HepG2 (cell line): ENCODE results near the gene ATG4B. TPM values are rescaled to one million over a fixed set of nuclear protein-coding genes. Genes with fewer than 3 reads are reported as not detected.

Experiments used
- ARHGAP35 ChIP-seq: sonication (generic); formaldehyde crosslinking; IDR thresholded peaks from 2 replicates; pipeline ENCODE4 v1.9.0; 2022; ENCODE audit warnings: mild to moderate bottlenecking, inconsistent platforms, moderate library complexity, missing genetic modification reagents, borderline replicate concordance
- FLYWCH1 ChIP-seq: sonication (generic); formaldehyde crosslinking; IDR thresholded peaks from 2 replicates; pipeline ENCODE4 v1.8.1; 2023; ENCODE audit warnings: mild to moderate bottlenecking, missing genetic modification reagents
- GZF1 ChIP-seq: sonication (generic); formaldehyde crosslinking; IDR thresholded peaks from 2 replicates; pipeline ENCODE4 v1.5.1; 2020; ENCODE audit warnings: mild to moderate bottlenecking, missing genetic modification reagents
- HES4 ChIP-seq: sonication (generic); formaldehyde crosslinking; IDR thresholded peaks from 2 replicates; pipeline ENCODE4 v1.9.0; 2021; ENCODE audit warnings: mild to moderate bottlenecking, missing genetic modification reagents, borderline replicate concordance
- HMG20B ChIP-seq: conservative IDR thresholded peaks from 2 replicates; pipeline ENCODE4 v1.6.1; 2016; ENCODE audit warnings: missing genetic modification reagents, missing compliant biosample characterization
- KAT8 ChIP-seq: IDR thresholded peaks from 2 replicates; pipeline ENCODE4 v1.6.1; 2016; ENCODE audit warnings: missing genetic modification reagents, missing compliant biosample characterization
- SNAI1 ChIP-seq: sonication (generic); formaldehyde crosslinking; IDR thresholded peaks from 2 replicates; pipeline ENCODE4 v1.5.0; 2020; ENCODE audit warnings: mild to moderate bottlenecking, missing genetic modification reagents, borderline replicate concordance
- YY1 ChIP-seq: IDR thresholded peaks from 2 replicates; pipeline ENCODE4 v1.6.1; 2011; ENCODE audit warnings: low read length, low read depth, moderate library complexity, mild to moderate bottlenecking; ENCODE audit not compliant: insufficient read depth, insufficient replicate concordance
- ZFP36L2 ChIP-seq: sonication (generic); formaldehyde crosslinking; IDR thresholded peaks from 2 replicates; pipeline ENCODE4 v1.4.0; 2020; ENCODE audit warnings: missing genetic modification reagents
- ZNF224 ChIP-seq: sonication (generic); formaldehyde crosslinking; IDR thresholded peaks from 2 replicates; pipeline ENCODE4 v1.5.0; 2020; ENCODE audit warnings: mild to moderate bottlenecking, missing genetic modification reagents
- ZNF567 ChIP-seq: sonication (generic); formaldehyde crosslinking; IDR thresholded peaks from 2 replicates; pipeline ENCODE4 v1.8.1; 2023; ENCODE audit warnings: mild to moderate bottlenecking, missing genetic modification reagents, borderline replicate concordance
- ZNF572 ChIP-seq: sonication (generic); formaldehyde crosslinking; IDR thresholded peaks from 2 replicates; pipeline ENCODE4 v1.5.1; 2020; ENCODE audit warnings: mild to moderate bottlenecking, missing genetic modification reagents
- ZNF746 ChIP-seq: sonication (generic); formaldehyde crosslinking; IDR thresholded peaks from 2 replicates; pipeline ENCODE4 v1.8.0; 2022; ENCODE audit warnings: mild to moderate bottlenecking, missing genetic modification reagents
- polyA plus RNA-seq, 8 experiments: library from polyadenylated mRNA; depleted of rRNA in 3 of 8; stranded (reverse) in 7 of 8; unstranded in 1 of 8; fragments of >200 nt; fragmentation: Illumina TruSeq in 4 of 8; extraction: Trizol in 4 of 8; gene quantifications; 2 replicates each; pipeline versions ENCODE4 v1.2.1 to v1.2.3, GENCODE V29; 2011 to 2016; ENCODE audit warnings: low read depth in 4 of 8, missing spikeins in 1 of 8, mixed read lengths in 1 of 8; ENCODE audit not compliant: insufficient read depth in 1 of 8
- total RNA-seq, 5 experiments: library from RNA; depleted of rRNA; stranded (reverse); fragments of >200 nt; fragmentation: Illumina TruSeq; extraction: Trizol; gene quantifications; 2 replicates each; pipeline ENCODE4 v1.2.3, GENCODE V29; 2016; ENCODE audit warnings: low read depth in 1 of 5
- TF ChIP-seq, protein P1 (sequence below): sonication (generic); formaldehyde crosslinking; IDR thresholded peaks from 2 replicates; pipeline ENCODE4 v1.4.0; 2020; ENCODE audit warnings: missing genetic modification reagents, mild to moderate bottlenecking, borderline replicate concordance
- TF ChIP-seq, protein P2 (sequence below): sonication (generic); formaldehyde crosslinking; IDR thresholded peaks from 2 replicates; pipeline ENCODE4 v1.9.0; 2021; ENCODE audit warnings: missing genetic modification reagents, mild to moderate bottlenecking, borderline replicate concordance
- TF ChIP-seq, protein P3 (sequence below): sonication (generic); formaldehyde crosslinking; IDR thresholded peaks from 2 replicates; pipeline ENCODE4 v1.8.1; 2023; ENCODE audit warnings: mild to moderate bottlenecking, missing genetic modification reagents, borderline replicate concordance
- TF ChIP-seq, protein P4 (sequence below): sonication (generic); formaldehyde crosslinking; IDR thresholded peaks from 2 replicates; pipeline ENCODE4 v1.4.0; 2020; ENCODE audit warnings: mild to moderate bottlenecking, missing genetic modification reagents, borderline replicate concordance
- TF ChIP-seq, protein P5 (sequence below): sonication (generic); formaldehyde crosslinking; IDR thresholded peaks from 2 replicates; pipeline ENCODE4 v1.4.0; 2020; ENCODE audit warnings: missing genetic modification reagents
- TF ChIP-seq, protein P6 (sequence below): sonication (generic); formaldehyde crosslinking; IDR thresholded peaks from 2 replicates; pipeline ENCODE4 v1.5.0; 2020; ENCODE audit warnings: mild to moderate bottlenecking, low read depth, missing genetic modification reagents, borderline replicate concordance

Gene ATG4B
- total and polyA plus RNA-seq, 2 of the 13 experiments (the other 11 are each of a cell fraction or from before 2014, with no cell fraction given) = 95.5 to 239 TPM

DNA sequence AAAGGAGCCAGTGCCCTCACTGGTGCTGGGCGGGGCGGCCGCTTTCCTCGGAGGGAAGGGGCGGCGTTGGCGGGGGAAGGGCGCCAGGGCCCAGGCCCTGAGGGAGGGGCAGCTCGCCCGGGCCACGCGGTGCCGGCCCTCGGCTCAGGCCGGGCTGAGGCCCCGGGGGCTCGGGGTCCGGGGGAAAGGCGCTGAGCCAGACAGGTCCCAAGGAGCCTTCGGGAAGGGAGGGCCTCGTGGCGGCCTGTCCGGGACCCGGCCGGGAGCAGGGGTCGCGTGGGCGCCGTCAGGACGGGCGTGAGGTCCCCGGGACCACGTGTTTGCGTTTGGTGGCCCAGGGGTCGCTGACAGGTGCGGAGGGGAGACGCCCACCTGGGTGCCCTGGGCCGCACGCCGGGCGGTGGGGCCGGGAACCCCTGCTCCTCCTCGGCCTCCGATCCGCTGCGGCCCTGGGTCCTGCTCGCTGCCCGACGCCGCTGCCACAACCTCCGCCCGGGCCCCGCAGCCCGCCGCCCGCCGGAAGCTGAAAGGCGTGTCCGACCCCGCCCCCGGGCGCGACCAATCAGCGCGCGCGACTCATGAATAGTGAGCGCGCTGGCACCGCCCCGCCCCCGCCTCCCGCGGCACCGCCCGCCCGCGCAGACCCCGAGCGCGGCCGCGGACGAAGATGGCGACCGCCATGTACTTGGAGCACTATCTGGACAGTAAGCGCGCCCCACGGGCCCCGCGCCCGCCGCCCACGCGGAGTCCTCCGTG, 64.1 kb downstream of the ATG4B start, which contains the start of gene ING5 (continued):
- TF ChIP-seq, protein P1, sequence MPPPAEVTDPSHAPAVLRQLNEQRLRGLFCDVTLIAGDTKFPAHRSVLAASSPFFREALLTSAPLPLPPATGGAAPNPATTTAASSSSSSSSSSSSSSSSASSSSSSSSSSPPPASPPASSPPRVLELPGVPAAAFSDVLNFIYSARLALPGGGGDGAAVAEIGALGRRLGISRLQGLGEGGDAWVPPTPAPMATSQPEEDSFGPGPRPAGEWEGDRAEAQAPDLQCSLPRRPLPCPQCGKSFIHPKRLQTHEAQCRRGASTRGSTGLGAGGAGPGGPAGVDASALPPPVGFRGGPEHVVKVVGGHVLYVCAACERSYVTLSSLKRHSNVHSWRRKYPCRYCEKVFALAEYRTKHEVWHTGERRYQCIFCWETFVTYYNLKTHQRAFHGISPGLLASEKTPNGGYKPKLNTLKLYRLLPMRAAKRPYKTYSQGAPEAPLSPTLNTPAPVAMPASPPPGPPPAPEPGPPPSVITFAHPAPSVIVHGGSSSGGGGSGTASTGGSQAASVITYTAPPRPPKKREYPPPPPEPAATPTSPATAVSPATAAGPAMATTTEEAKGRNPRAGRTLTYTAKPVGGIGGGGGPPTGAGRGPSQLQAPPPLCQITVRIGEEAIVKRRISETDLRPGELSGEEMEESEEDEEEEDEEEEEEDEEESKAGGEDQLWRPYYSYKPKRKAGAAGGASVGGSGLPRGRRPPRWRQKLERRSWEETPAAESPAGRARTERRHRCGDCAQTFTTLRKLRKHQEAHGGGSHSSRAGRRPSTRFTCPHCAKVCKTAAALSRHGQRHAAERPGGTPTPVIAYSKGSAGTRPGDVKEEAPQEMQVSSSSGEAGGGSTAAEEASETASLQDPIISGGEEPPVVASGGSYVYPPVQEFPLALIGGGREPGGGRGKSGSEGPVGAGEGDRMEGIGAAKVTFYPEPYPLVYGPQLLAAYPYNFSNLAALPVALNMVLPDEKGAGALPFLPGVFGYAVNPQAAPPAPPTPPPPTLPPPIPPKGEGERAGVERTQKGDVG = no peak
- TF ChIP-seq HES4 (CRISPR knock-in tag) = no peak; the same call in none of the 2 replicates
- peak; percentile 78; the same call in 1 of the 2 replicates for TF ChIP-seq ZNF224 (CRISPR knock-in tag)
- TF ChIP-seq YY1 = peak; percentile 95
- TF ChIP-seq, protein P2, sequence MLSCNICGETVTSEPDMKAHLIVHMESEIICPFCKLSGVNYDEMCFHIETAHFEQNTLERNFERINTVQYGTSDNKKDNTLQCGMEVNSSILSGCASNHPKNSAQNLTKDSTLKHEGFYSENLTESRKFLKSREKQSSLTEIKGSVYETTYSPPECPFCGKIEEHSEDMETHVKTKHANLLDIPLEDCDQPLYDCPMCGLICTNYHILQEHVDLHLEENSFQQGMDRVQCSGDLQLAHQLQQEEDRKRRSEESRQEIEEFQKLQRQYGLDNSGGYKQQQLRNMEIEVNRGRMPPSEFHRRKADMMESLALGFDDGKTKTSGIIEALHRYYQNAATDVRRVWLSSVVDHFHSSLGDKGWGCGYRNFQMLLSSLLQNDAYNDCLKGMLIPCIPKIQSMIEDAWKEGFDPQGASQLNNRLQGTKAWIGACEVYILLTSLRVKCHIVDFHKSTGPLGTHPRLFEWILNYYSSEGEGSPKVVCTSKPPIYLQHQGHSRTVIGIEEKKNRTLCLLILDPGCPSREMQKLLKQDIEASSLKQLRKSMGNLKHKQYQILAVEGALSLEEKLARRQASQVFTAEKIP (CRISPR knock-in tag) = no peak
- TF ChIP-seq, protein P3, sequence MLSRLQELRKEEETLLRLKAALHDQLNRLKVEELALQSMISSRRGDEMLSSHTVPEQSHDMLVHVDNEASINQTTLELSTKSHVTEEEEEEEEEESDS (CRISPR knock-in tag) = peak; percentile 90; the same call in 1 of the 2 replicates
- peak; percentile 89; the same call in 1 of the 2 replicates for TF ChIP-seq ZNF567
- TF ChIP-seq, protein P4, sequence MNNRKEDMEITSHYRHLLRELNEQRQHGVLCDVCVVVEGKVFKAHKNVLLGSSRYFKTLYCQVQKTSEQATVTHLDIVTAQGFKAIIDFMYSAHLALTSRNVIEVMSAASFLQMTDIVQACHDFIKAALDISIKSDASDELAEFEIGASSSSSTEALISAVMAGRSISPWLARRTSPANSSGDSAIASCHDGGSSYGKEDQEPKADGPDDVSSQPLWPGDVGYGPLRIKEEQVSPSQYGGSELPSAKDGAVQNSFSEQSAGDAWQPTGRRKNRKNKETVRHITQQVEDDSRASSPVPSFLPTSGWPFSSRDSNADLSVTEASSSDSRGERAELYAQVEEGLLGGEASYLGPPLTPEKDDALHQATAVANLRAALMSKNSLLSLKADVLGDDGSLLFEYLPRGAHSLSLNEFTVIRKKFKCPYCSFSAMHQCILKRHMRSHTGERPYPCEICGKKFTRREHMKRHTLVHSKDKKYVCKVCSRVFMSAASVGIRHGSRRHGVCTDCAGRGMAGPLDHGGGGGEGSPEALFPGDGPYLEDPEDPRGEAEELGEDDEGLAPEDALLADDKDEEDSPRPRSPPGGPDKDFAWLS (CRISPR knock-in tag) = peak; percentile 94
- peak; percentile 75 for TF ChIP-seq KAT8
- TF ChIP-seq, protein P5, sequence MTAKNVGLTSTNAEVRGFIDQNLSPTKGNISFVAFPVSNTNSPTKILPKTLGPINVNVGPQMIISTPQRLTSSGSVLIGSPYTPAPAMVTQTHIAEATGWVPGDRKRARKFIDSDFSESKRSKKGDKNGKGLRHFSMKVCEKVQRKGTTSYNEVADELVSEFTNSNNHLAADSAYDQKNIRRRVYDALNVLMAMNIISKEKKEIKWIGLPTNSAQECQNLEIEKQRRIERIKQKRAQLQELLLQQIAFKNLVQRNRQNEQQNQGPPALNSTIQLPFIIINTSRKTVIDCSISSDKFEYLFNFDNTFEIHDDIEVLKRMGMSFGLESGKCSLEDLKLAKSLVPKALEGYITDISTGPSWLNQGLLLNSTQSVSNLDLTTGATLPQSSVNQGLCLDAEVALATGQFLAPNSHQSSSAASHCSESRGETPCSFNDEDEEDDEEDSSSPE (CRISPR knock-in tag) = peak; percentile 86
- peak; percentile 71; the same call in 1 of the 2 replicates for TF ChIP-seq ARHGAP35
- TF ChIP-seq HMG20B (CRISPR knock-in tag) = no peak
- no peak for TF ChIP-seq FLYWCH1 (CRISPR knock-in tag)
- 0 out of 2 replicates have a peak, but pooled peaks have one; percentile 37 for TF ChIP-seq ZNF572 (CRISPR knock-in tag)
- TF ChIP-seq GZF1 = no peak
- peak; percentile 54; the same call in 1 of the 2 replicates for TF ChIP-seq SNAI1 (CRISPR knock-in tag)
- no peak for TF ChIP-seq ZFP36L2 (CRISPR knock-in tag)
- no peak; the same call in 1 of the 2 replicates for TF ChIP-seq ZNF746 (CRISPR knock-in tag)
- TF ChIP-seq, protein P6, sequence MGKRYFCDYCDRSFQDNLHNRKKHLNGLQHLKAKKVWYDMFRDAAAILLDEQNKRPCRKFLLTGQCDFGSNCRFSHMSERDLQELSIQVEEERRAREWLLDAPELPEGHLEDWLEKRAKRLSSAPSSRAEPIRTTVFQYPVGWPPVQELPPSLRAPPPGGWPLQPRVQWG (CRISPR knock-in tag) = no peak
